GM19455 (cell line): Measurements from ENCODE around the gene SDCCAG8.
"Not testable (repeated sequence)": the region's sequence is repeated elsewhere in the genome, so short reads cannot be mapped to it uniquely, and the experiment has no call there.

Source experiments
- ATAC-seq: cut with Tn5 transposase; IDR thresholded peaks from one replicate; pipeline ENCODE4 v1.9.1; 2021; ENCODE audit not compliant: unreplicated experiment

SDCCAG8 gene

DNA sequence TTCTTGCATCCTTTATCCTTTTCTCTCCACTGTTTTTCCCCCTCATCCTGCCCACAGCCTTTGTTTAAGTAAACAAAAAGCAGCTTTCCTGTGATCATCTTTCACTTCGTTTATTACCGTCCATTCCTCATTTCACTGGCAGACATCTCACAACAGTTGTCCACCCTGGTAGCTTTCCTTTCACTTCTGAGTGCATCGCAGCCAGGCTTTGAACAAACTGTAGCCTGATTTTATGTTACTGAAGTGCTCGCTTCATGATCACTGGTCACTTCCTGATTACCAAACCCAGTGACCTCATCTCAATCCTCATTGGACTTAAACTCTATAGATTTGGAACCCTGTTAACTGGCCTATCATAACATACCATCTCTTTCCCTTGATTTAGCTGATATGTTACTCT is 67.7 kb downstream of the SDCCAG8 start:
- ATAC-seq: no peak

DNA sequence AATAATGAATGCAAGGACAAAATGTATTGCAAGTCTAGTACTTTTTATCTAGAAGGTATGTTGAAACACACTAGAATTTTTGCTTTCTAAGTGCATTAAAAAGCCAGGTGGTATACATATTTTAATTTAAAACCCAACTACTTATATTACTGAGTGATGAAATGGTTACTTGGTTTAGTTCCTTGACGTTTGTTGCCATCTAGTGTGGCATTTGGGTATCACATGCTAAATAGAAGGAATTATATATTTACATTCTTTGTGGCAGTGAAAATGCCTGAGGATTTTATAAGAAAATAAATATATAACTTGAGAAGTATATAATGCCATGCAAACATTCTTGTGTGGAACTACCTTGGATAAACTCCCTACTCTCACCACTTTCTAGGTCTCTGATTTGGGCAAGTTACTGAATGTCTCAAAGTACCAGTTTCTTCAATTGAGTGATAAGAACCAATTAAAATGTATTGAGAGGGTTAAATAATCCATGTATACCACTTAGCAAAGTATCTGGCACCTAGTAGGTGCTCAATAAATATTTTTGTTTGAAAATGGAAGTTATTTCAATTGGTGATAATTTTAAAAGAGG is 69.6 kb downstream of the SDCCAG8 start:
- no peak for ATAC-seq

DNA sequence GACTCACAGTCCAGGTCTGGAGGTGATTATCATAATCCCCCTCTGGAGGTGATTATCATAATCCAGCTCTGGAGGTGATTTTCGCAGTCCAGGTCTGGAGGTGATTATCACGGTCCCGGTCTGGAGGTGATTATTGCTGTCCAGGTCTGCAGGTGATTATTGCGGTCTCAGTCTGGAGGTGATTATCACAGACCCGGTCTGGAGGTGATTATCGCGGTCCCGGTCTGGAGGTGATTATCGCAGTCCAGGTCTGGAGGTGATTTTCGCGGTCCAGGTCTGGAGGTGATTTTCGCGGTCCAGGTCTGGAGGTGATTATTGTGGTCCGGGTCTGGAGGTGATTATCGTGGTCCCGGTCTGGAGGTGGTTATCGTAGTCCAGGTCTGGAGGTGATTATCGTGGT is 76.6 kb downstream of the SDCCAG8 start:
- ATAC-seq: no peak

DNA sequence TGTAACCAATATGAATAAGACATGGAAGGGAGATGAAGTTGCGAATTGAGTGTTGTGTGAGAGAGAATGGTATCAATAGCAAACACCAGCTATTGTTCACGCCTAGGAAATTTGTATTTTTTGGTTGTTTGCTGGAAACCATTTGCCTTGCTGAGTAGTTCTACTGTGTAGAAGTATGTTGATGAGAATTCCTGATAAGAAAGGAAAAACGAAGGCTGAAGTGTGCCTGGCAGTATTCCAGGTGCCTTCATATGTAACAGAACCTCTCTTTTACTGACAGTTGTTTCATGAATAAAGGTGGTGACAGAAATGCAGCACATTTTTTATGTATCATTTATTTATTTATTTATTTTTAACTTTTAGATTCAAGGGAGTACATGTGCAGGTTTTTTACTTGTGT is 79.5 kb downstream of the SDCCAG8 start:
- ATAC-seq: no peak

DNA sequence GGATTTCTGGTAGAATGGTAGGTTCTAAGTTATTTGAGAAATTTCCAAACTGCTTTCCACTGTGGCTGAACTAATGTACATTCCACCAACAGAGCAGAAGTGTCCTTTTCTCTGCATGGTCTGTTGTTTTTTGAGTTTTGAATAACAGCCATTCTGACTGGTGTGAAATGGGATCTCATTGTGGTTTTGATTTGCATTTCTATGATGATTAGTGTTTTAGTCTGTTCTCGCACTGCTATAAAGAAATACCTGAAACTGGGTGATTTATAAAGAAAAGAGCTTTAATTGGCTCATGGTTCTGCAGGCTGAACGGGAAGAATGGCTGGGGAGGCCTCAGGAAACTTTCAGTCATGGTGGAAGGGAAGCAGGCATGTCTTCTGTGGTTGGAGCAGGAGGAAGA is 80.3 kb downstream of the SDCCAG8 start:
- ATAC-seq: no peak

DNA sequence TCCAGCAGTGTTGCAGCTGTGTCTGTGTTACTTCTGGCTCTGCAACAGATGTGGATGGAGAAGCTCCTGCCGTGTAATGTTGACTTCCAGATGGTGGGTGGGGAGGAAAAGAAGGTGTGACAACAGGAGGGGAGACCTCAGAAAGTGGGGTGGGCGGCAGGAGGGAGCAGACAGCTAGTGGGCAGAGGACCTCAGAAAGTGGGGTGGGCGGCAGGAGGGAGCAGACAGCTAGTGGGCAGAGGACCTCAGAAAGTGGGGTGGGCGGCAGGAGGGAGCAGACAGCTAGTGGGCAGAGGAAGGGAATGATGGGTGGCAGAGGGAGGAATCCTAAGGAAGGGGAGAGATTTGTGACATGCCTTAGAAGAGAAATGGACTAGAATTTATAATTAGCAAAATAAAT is 83.0 kb downstream of the SDCCAG8 start:
- not testable (repeated sequence) for ATAC-seq

DNA sequence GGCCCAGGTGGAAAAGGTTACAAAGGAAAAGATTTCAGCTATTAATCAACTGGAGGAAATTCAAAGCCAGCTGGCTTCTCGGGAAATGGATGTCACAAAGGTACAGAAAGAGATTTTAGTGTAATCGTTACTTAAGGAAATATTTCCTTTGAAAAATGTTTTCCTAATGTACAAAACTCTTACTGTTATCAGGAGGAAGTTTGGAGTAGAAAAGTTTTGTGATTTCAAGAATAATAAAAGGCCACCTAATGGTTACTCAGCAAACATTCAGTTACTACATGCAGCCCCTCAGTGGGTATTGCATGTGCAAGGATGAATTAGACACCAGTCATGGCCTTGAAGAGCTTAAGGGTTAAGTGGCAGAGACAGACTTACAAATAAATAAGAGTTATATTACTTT is 85.2 kb downstream of the SDCCAG8 start:
- ATAC-seq: no peak

DNA sequence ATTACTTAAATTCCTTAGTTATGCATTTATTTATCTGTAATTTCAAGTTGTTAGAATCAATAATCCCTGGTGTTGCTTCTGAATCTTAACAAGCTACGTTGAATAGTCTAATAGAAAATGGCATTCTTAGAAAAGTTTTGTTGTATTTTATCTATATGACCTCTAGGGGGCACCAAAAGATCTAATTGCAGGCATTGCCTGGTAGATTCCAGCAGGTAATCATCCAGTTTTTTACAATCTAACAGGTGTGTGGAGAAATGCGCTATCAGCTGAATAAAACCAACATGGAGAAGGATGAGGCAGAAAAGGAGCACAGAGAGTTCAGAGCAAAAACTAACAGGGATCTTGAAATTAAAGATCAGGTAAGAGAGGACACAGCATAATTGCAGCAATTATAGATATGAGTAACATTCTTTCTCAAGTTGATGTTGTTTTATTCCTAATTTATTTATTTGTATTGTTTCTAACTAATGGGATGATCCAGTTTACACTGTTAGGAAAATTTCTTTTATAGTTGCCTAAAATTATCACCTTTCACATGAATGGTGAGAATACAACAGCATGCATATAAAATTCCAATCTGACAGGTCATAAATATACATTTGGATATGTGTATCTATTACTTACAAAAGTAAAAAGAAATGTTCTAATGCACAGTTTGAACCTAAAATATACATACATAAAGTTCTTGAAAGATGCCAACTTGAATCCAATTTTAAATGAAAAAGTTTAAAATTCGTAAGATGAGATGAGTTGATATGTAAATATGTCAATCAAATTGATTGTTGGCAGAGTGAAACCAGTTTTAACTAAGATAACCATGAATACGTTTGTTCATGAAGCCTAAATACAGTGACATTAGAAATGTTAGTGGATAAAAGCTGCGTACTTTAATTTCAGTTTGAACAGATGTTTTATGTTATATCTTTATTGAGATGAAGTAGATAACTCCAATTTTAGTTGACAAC is 88.4 kb downstream of the SDCCAG8 start:
- ATAC-seq: no peak

DNA sequence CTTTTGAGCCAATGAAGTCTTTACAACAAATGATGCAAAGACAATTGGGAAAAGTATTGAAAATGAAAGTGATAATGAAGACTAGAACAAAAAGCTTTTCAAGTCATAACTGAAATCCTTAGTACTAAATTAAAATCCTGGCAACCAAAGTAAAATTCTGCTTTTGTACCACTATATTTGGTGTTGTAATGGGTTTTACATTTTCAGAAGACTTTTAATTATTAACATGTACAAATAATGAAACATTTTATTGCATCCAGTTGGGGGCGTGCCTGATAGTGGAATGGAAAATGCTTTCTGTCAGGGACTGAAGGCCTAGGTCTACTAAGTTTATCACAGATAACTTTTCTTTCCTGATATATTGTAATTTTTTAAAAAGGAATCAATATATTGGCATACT is 89.4 kb downstream of the SDCCAG8 start:
- ATAC-seq: no peak

DNA sequence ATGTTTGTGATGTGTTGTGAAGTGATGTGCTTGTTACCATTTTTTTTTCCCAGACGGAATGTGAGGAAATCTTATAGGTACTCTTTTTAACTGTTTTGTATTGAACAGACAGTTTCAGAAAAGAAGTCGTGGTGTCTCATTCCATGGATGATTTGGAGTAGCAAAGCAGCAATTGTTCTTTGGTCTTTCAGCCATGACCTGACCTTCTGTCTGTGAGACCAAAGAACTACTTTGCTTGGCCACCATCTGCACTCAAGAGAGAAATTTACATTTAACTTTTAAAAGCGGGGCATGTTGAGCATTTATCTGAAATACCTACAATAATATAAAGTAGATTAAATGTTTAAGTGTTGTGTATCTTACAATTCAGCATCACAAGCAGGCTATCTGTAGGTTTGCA is 90.2 kb downstream of the SDCCAG8 start:
- ATAC-seq: no peak

DNA sequence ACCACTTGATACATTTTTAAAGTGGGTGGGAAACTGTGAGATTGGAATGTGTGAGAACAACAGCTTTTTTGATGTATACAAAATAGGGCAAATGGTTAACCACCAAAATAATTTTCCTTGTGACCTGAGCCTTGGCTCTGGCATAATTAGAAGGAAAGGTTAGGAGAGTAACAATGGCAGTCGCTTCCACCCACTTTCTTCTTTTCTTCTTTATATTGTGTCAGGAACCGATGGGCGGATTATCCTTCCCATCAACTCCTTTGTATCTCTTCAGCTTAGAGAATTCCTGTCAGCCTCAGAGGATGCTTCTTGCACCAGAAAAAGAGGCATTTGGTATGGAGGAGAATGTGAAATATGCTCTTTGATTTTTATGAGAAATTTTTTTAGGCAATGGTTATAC is 90.6 kb downstream of the SDCCAG8 start:
- no peak for ATAC-seq

DNA sequence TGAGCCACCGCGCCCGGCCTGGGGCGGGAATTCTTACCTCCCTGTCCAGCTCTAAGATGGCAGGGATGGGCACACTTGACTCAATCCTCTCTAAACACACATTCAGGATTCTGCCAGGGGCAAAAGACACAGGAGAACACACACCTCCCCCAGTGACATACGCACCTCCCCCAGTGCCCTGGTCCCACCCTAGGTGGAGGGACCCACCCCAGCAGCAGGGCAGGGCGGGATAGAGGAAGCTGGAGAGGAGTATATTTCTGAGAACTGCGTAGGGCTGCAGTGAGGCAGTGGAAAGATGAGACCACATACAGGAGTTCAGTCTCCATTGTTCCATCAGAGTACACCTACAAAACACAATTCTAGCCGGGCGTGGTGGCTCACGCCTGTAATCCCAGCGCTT is 92.5 kb downstream of the SDCCAG8 start:
- no peak for ATAC-seq

DNA sequence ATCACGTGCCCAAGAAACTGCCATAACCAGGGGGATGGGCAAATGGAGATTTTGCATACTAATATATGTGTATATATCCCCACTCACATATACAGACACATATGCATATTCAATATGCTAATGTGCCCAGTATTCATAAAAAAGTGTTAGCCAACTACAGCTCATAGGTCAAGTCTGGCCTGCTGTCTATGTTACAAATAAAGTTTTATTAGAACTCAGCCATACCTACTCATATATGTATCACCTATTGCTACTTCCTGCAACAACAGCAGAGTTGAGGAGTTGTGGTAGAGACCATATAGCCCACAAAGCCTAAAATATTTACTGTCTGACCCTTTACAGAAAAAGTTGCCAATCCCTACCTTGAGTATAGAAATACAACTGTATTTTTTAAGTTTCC is 93.3 kb downstream of the SDCCAG8 start:
- ATAC-seq: no peak

DNA sequence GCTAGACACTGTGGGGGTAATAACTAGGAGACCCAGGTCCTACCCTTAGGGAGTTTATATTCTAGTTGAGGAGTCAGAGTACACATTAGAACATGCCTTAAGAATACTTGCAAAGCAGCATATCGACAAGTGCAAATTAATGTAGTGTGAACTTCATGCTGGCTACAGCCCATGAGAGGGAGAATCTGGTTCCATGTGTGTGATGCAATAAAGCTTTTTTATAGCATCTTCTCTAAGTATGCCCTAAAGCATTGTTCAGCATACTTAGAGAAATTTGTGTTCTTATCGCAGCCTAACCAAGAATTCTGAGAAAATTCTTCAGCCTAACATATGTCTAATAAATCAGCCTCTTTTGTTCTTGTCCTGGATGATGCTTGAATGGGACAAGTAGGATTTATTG is 95.5 kb downstream of the SDCCAG8 start:
- ATAC-seq: no peak

DNA sequence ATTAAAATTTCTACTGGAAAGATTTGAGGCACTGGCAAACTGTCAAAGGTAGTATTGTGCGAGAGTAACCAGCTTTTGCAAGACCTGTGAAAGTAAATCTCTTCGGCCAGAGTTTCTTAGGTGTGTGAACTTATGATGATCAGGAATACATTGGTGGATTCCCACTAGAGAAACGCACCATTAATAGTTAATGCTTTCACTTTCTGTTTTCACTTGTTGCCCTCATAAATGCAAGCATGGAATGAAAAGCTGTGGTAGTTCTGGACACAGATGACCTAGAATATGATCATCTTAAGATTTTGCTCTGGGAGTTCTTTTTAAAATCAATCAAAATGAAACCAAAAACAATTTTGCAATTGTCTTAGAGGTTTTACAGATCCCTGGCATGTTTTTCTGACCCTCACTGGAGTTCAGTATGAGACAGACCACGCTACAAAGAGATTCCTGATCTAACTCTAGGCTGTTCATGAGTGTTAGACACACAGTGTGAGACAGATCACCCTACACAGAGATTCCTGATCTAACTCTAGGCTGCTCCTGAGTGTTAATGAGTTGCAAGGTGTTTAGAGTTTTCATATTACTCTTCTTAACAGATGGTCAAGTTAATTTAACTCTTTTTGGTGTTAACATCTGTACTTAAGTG is 98.8 kb downstream of the SDCCAG8 start:
- peak; percentile 60 for ATAC-seq

DNA sequence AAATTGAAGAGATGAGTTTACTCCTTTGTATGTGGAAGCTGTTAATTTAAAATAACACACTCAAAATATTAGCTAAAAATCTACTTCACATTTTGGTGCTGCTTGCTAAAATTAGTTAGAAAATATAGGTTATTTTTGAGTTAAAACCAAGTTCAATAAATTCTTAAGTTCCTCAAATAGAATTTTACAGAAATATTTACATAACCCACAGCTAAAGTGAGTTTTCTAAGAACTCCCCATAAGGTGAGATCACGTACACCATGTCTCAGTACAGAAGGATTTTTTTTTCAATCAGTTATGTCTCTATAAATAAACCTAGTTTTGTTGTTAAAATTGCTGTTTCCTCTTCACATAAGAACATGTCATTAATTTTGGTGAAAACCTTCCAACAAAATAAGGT is 108.0 kb downstream of the SDCCAG8 start:
- no peak for ATAC-seq

DNA sequence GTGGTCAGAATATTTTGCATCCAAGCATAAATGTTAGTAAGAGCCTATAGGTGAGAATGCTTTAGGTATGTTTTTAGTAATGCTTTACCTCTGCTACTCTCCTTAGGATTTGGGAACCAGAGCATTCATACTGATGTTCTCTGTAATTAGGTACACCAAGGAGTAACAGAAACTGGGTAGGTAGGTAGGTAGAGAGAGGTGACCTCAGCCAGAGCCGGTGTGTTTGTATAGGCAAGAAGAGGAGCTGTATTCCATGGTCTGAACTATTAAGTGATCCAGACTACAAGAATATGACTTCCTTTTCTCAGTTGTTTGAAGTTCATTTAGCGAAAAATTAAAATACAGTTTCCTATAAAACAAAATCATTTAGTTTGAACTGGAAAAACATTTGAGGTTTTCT is 108.5 kb downstream of the SDCCAG8 start:
- ATAC-seq: no peak

DNA sequence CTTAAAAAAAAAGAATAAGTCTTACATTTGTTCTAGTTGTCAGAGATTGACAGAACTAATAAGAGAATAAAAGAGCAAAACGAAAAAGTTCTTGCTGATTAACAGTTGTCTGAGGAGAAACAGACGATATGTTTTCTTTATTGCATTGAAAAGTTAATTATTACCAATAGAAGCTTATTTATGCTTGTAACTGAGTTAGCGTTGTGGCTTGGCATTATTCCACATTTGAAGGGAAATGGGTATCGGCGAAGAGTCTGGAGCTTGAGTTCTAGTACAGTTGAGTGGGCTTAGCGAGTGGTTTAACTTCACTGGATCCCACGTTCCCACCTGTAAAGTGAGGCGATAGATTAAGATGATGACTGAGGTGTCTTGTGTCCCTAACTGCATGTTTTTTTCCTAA is 109.0 kb downstream of the SDCCAG8 start:
- ATAC-seq: no peak

DNA sequence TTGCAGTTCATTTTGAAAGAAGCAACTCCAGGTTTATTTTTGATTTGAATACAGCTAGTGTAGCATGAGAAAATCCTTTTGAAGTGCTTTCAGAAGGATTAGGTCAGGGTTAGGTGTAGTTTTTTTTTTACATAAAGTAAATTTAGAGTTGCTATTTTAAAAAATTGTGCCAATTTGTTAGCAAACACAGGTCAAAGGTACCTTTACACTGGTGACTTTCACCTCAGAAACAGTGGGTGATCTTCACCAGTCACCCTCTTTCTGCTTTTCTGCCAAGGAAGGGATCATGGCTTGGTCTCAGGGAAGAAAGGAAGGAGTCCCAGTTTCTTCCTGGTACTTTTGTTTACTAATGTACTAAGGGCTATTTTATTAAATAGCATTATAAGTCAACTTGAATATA is 111.5 kb downstream of the SDCCAG8 start:
- ATAC-seq: no peak

DNA sequence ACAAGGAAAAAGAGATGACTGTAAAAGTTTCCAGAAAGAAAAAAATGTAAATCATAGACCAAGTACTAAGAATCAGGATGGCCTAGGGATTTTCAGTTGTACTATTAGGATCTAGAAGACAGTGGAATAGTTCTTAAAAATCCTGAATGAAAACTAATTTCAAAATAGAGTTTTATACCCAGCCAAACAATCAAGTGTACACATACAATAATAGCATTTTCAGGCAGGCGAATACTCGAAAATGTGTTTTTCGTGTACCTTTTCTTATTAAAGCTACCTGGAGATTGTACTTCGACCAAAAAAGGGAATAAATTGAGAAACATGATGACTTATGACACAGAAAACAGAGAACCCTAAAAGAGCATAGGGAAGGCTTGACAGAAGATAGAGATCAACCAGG is 118.6 kb downstream of the SDCCAG8 start:
- ATAC-seq: no peak

DNA sequence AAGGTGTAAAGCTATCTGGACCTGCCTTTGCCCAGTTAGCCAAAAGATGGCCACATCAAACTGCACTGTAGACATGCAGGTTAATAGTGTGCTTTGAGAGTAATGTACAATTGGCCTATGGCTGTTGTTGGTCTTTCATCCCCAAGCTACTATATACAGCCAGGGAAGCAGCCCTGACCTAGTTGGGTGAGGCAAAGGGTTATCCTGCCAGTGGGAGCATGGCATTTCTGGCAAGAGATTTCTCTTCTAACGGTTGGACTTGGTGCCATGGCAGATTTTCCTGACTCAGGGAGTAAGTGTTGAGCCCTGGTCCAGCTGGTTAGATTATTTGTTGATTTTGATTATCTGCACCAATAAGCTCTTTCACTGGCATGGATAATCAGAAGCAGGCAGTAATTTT is 119.8 kb downstream of the SDCCAG8 start:
- no peak for ATAC-seq

DNA sequence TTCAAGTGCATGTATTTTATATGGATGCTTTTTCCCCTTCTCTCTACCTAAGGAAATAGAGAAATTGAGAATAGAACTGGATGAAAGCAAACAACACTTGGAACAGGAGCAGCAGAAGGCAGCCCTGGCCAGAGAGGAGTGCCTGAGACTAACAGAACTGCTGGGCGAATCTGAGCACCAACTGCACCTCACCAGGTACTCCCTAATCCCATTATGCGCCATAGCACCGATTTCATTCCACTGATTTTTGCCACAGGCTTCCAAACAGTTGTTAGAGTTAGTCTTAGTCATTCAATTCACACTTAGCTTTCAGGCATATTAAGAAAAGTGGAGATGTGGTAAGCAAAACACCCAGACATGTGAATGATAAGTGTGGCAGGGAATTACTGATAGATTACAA is 122.8 kb downstream of the SDCCAG8 start:
- no peak for ATAC-seq
